GM12872 (cell line): Measurements from ENCODE around the gene GLS2.

Experiments used
- CTCF ChIP-seq: IDR thresholded peaks from 3 replicates; pipeline ENCODE4 v1.5.1; 2011; ENCODE audit warnings: low read depth, mild to moderate bottlenecking, low read length, moderate library complexity; ENCODE audit not compliant: insufficient read depth

Gene GLS2

DNA sequence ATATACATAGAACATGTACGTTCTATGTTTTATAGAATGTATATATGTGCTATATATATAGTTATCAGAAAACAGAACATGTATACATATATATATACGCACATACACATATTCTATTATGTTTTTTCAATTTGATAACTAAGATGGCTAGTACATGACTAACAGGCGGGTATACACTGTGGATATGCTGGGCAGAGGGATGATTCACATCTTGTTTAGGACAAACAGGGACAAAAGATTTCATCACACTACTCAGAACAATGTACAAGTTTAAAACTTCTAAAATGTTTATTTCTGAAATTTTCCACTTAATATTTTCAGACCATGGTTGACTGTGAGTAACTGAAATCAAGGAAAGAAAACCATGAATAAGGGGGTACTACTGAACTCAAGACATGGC is 56.1 kb downstream of the GLS2 start:
- TF ChIP-seq CTCF = no peak

DNA sequence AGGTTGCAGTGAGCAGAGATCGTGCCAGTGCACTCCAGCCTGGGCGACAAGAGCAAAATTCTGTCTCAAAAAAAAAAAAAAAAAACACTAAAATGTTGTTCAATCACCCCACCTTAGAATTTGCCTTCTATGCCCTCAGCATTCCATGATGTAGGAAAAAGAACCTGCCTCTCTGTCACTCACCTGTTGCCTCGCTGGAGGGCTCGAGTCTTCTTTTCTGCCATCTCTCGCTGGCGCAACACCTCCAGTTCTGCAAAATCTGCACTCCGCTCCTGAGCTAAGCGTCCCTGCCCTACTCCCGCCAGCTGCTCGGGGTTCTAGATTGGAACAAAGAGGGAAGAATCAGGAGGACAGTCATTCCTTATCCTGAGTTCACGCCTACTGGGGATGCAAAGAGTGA is 56.7 kb downstream of the GLS2 start:
- no peak for TF ChIP-seq CTCF

- TF ChIP-seq CTCF = no peak
Measured at GRCh38 chr12:56425940-56426438, 62.0 kb downstream of the GLS2 start.

GRCh38 chr12:56425193-56425592 is 62.8 kb downstream of the GLS2 start:
- no peak for TF ChIP-seq CTCF
